SK-N-SH (cell line): ENCODE data around the gene AGBL1. TPM values are rescaled to one million over a fixed set of nuclear protein-coding genes. Genes with fewer than 3 reads are reported as not detected.
A peak's percentile ranks its signal among the peaks of the same experiment; 100 is the strongest.

ENCODE experiments used
- CTCF ChIA-PET: fragments of 300-600, 350-600 bp; formaldehyde crosslinking; extraction: SDS; loops from one replicate; lab custom pipeline; 2021; lab: Yijun Ruan, JAX
- POLR2A ChIA-PET: fragments of 350-600 bp; sonication (Branson Sonifier 250); formaldehyde crosslinking; extraction: SDS; loops from one replicate; lab custom pipeline; 2020; ENCODE audit warnings: antibody characterized with exemption, inconsistent platforms; lab: Yijun Ruan, JAX
- DNase-seq: peaks from one replicate; pipeline ENCODE4 v3.0.0; 2012
- H2AFZ ChIP-seq: fragments of 200-600 bp; sonication (generic); 2 replicates; pipeline ENCODE4 v1.8.1; 2016; ENCODE audit warnings: antibody characterized with exemption, mild to moderate bottlenecking, low read depth
- H3F3A ChIP-seq: fragments of 200-600 bp; sonication (generic); replicated peaks from 2 replicates; pipeline ENCODE3; 2016; ENCODE audit warnings: antibody characterized with exemption, mild to moderate bottlenecking; ENCODE audit not compliant: insufficient read depth
- H3K27ac ChIP-seq, 2 experiments: fragments of 200-500 bp in 1 of 2; fragments of 200-600 bp in 1 of 2; sonication (Bioruptor generic) in 1 of 2; sonication (generic), shearing (Covaris generic) in 1 of 2; 2 replicates each; pipeline versions ENCODE4 v1.5.1 to v1.6.1; 2014 to 2016; ENCODE audit warnings: low read depth in 2 of 2, inconsistent platforms in 1 of 2, low read length in 1 of 2, mild to moderate bottlenecking in 1 of 2, mixed read lengths in 1 of 2
- H3K27me3 ChIP-seq: fragments of 200-600 bp; sonication (generic), shearing (Covaris generic); 2 replicates; pipeline ENCODE4 v1.6.1; 2016; ENCODE audit warnings: mixed run types; ENCODE audit not compliant: insufficient read depth
- H3K36me3 ChIP-seq, 2 experiments: fragments of 200-500 bp in 1 of 2; fragments of 200-600 bp in 1 of 2; sonication (Bioruptor generic) in 1 of 2; sonication (generic) in 1 of 2; replicated peaks in 1 of 2; 2 replicates each; pipeline versions ENCODE3 to v1.5.1; 2014 to 2016; ENCODE audit warnings: low read length in 1 of 2, mild to moderate bottlenecking in 1 of 2; ENCODE audit not compliant: insufficient read depth in 2 of 2, control insufficient read depth in 1 of 2
- H3K4me1 ChIP-seq, 2 experiments: fragments of 200-500 bp in 1 of 2; fragments of 200-600 bp in 1 of 2; sonication (Bioruptor generic) in 1 of 2; sonication (generic), shearing (Covaris generic) in 1 of 2; 2 replicates each; pipeline versions ENCODE4 v1.5.1 to v1.6.1; 2014 to 2016; ENCODE audit warnings: low read depth in 1 of 2, low read length in 1 of 2, mixed run types in 1 of 2; ENCODE audit not compliant: insufficient read depth in 2 of 2, control insufficient read depth in 1 of 2
- H3K4me2 ChIP-seq: fragments of 200-600 bp; sonication (generic), shearing (Covaris generic); 2 replicates; pipeline ENCODE4 v1.6.1; 2017; ENCODE audit warnings: mixed run types
- H3K4me3 ChIP-seq, 2 experiments: fragments of 200-500 bp in 1 of 2; fragments of 200-600 bp in 1 of 2; sonication (Bioruptor generic) in 1 of 2; sonication (generic), shearing (Covaris generic) in 1 of 2; 2 replicates each; pipeline versions ENCODE4 v1.5.1 to v1.8.1; 2014 to 2016; ENCODE audit warnings: low read depth in 2 of 2, inconsistent platforms in 1 of 2, low read length in 1 of 2, mild to moderate bottlenecking in 1 of 2, mixed read lengths in 1 of 2, moderate library complexity in 1 of 2
- H3K79me2 ChIP-seq: fragments of 200-600 bp; sonication (generic); 2 replicates; pipeline ENCODE4 v1.8.1; 2017; ENCODE audit warnings: mild to moderate bottlenecking; ENCODE audit not compliant: insufficient read depth
- H3K9ac ChIP-seq: fragments of 200-600 bp; sonication (generic); 2 replicates; pipeline ENCODE4 v1.6.1; 2017; ENCODE audit warnings: mixed run types
- H3K9me2 ChIP-seq: fragments of 200-600 bp; sonication (generic); 2 replicates; pipeline ENCODE4 v1.6.1; 2017; ENCODE audit warnings: mixed run types
- H3K9me3 ChIP-seq: fragments of 200-600 bp; sonication (generic); 2 replicates; pipeline ENCODE4 v1.6.1; 2017; ENCODE audit warnings: mixed run types, mild to moderate bottlenecking, moderate library complexity
- H4K20me1 ChIP-seq: fragments of 200-600 bp; sonication (generic); 2 replicates; pipeline ENCODE4 v1.6.1; 2017; ENCODE audit warnings: mild to moderate bottlenecking, mixed run types; ENCODE audit not compliant: insufficient read depth
- ELF1 ChIP-seq: IDR thresholded peaks from 2 replicates; pipeline ENCODE4 v1.4.0; 2012
- EP300 ChIP-seq, 2 experiments: IDR thresholded peaks; 2 replicates each; pipeline versions ENCODE4 v1.4.0 to v1.6.1; 2012; ENCODE audit warnings: borderline replicate concordance in 1 of 2, low read depth in 1 of 2, low read length in 1 of 2
- EZH2phosphoT487 ChIP-seq: fragments of 200-600 bp; sonication (generic); IDR thresholded peaks from 2 replicates; pipeline ENCODE4 v1.6.1; 2017; ENCODE audit warnings: low read depth, mixed run types, mild to moderate bottlenecking, antibody characterized with exemption, moderate library complexity, borderline replicate concordance
- FOSL2 ChIP-seq: IDR thresholded peaks from 2 replicates; pipeline ENCODE4 v1.4.0; 2012; ENCODE audit warnings: low read depth, mild to moderate bottlenecking, moderate library complexity, borderline replicate concordance
- GABPA ChIP-seq: IDR thresholded peaks from 2 replicates; pipeline ENCODE4 v1.4.0; 2012; ENCODE audit warnings: low read depth, mild to moderate bottlenecking
- GATA2 ChIP-seq: sonication (generic); formaldehyde crosslinking; IDR thresholded peaks from 2 replicates; pipeline ENCODE4 v1.5.0; 2020; ENCODE audit warnings: mild to moderate bottlenecking, missing genetic modification reagents
- JUND ChIP-seq: IDR thresholded peaks from 2 replicates; pipeline ENCODE4 v1.4.0; 2012
- MEF2A ChIP-seq: IDR thresholded peaks from 2 replicates; pipeline ENCODE4 v1.4.0; 2012; ENCODE audit warnings: low read depth, borderline replicate concordance
- MXI1 ChIP-seq: IDR thresholded peaks from 2 replicates; pipeline ENCODE4 v1.6.1; 2012; ENCODE audit warnings: mild to moderate bottlenecking, low read depth, low read length, improper control_type of control experiment
- NFIC ChIP-seq: IDR thresholded peaks from 2 replicates; pipeline ENCODE4 v1.4.0; 2012; ENCODE audit warnings: borderline replicate concordance
- POLR2AphosphoS5 ChIP-seq: IDR thresholded peaks from 2 replicates; pipeline ENCODE4 v1.6.1; 2012; ENCODE audit warnings: low read depth, low read length
- RAD21 ChIP-seq: IDR thresholded peaks from 2 replicates; pipeline ENCODE4 v1.6.1; 2012; ENCODE audit warnings: mild to moderate bottlenecking, low read length
- RXRA ChIP-seq: IDR thresholded peaks from 2 replicates; pipeline ENCODE4 v1.4.0; 2012; ENCODE audit warnings: low read depth, mild to moderate bottlenecking, borderline replicate concordance
- SIN3A ChIP-seq: IDR thresholded peaks from 2 replicates; pipeline ENCODE4 v1.6.1; 2012; ENCODE audit warnings: low read depth, mild to moderate bottlenecking, low read length, moderate library complexity, borderline replicate concordance
- SMC3 ChIP-seq: IDR thresholded peaks from 2 replicates; pipeline ENCODE4 v1.6.1; 2012; ENCODE audit warnings: low read depth, low read length, improper control_type of control experiment
- USF2 ChIP-seq: fragments of 150-350 bp; IDR thresholded peaks from 2 replicates; pipeline ENCODE4 v1.6.1; 2017; ENCODE audit warnings: antibody characterized with exemption, low read length, low read depth, borderline replicate concordance
- YY1 ChIP-seq: IDR thresholded peaks from 2 replicates; pipeline ENCODE4 v1.4.0; 2012; ENCODE audit warnings: low read depth, mild to moderate bottlenecking
- WGBS: methylation state at CpG from one replicate; pipeline ENCODE4 v1.1.6; 2017; ENCODE audit warnings: low lambda C conversion rate; 5-methylcytosine and 5-hydroxymethylcytosine counted together
- polyA plus RNA-seq, 3 experiments: library from polyadenylated mRNA; depleted of rRNA; stranded (reverse); fragments of >200 nt; gene quantifications; 2 replicates each; pipeline ENCODE4 v1.2.3, GENCODE V29; 2012
- TF ChIP-seq, protein P1 (sequence below): IDR thresholded peaks from 2 replicates; pipeline ENCODE4 v1.4.0; 2012; ENCODE audit warnings: low read depth, borderline replicate concordance
- TF ChIP-seq, protein P2 (sequence below): IDR thresholded peaks from 2 replicates; pipeline ENCODE4 v1.4.0; 2012; ENCODE audit warnings: low read depth
- TF ChIP-seq, protein P3 (sequence below): IDR thresholded peaks from 2 replicates; pipeline ENCODE4 v1.6.1; 2012; ENCODE audit warnings: mild to moderate bottlenecking, low read depth, low read length, moderate library complexity
- TF ChIP-seq, protein P4 (sequence below): fragments of 150-350 bp; IDR thresholded peaks from 2 replicates; pipeline ENCODE4 v1.6.1; 2016; ENCODE audit warnings: mild to moderate bottlenecking, low read depth, low read length

AGBL1 gene
- polyA plus RNA-seq, 1 of the 3 experiments (the other 2 are of a cell fraction), result not detected

DNA sequence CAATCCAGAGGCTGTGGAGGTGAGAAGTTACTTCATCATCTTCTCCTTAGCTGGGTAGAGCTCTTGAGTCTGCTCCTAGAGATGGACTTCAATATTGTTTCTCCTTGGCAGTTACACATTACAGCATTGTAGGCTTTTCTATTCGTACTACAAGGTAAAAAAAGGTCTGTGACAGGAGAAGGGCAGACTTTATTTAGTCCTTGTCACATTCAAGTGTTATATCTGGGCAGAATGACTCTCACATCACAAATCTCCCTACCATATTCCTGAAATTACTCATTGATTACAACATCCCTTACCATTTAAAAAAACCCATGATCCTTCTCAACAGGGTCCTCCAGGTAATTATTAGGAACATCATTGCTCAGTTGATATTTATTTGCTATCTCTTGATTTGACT is 75.0 kb downstream of the AGBL1 start:
- Histone ChIP-seq H3K36me3 (no peaks in the 10 kb centered on the region), H3K4me2 (no peak overlapping the region), H3K79me2 (no peaks in the 10 kb centered on the region), H3F3A (peaks cover 9% of the 10 kb centered on the region), H3K27me3 (no peaks in the 10 kb centered on the region), H4K20me1 (no peaks in the 10 kb centered on the region), H3K9me3 (no peaks in the 10 kb centered on the region), H3K4me3 (no peak overlapping the region), H3K4me1 (no peaks in the 10 kb centered on the region; a peak in 1 of 4 replicates), H2AFZ (no peak overlapping the region), H3K27ac (no peak overlapping the region), H3K9ac (no peak overlapping the region), H3K9me2 (no peaks in the 10 kb centered on the region)
- WGBS, result 62% methylated on average over 1 of the region's 1 CpG
- no peak for DNase-seq
- CTCF ChIA-PET, result no interaction called here
- TF ChIP-seq, protein P1, sequence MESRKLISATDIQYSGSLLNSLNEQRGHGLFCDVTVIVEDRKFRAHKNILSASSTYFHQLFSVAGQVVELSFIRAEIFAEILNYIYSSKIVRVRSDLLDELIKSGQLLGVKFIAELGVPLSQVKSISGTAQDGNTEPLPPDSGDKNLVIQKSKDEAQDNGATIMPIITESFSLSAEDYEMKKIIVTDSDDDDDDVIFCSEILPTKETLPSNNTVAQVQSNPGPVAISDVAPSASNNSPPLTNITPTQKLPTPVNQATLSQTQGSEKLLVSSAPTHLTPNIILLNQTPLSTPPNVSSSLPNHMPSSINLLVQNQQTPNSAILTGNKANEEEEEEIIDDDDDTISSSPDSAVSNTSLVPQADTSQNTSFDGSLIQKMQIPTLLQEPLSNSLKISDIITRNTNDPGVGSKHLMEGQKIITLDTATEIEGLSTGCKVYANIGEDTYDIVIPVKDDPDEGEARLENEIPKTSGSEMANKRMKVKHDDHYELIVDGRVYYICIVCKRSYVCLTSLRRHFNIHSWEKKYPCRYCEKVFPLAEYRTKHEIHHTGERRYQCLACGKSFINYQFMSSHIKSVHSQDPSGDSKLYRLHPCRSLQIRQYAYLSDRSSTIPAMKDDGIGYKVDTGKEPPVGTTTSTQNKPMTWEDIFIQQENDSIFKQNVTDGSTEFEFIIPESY, result no peak
- no peak for TF ChIP-seq MXI1
- TF ChIP-seq RAD21, result no peak
- no peak for TF ChIP-seq ELF1
- no peak for TF ChIP-seq RXRA
- no peak for TF ChIP-seq USF2
- TF ChIP-seq GABPA, result no peak
- no peak for TF ChIP-seq SMC3
- POLR2A ChIA-PET, result no interaction called here

- Histone ChIP-seq H3K27ac (no peak overlapping the region), H3K4me2 (no peak overlapping the region), H3K4me1 (no peaks in the 10 kb centered on the region; a peak in 1 of 4 replicates), H3K9me3 (no peaks in the 10 kb centered on the region), H3K79me2 (no peaks in the 10 kb centered on the region), H3K27me3 (no peaks in the 10 kb centered on the region), H3F3A (peaks cover 11% of the 10 kb centered on the region), H3K36me3 (no peaks in the 10 kb centered on the region), H4K20me1 (no peaks in the 10 kb centered on the region), H3K9ac (no peak overlapping the region), H3K4me3 (no peak overlapping the region), H2AFZ (no peak overlapping the region), H3K9me2 (no peaks in the 10 kb centered on the region)
- CTCF ChIA-PET, result no interaction called here
- WGBS, result 45% methylated on average over 3 of the region's 3 CpGs
- DNase-seq, result no peak
- POLR2A ChIA-PET, result no interaction called here
- TF ChIP-seq, protein P2, sequence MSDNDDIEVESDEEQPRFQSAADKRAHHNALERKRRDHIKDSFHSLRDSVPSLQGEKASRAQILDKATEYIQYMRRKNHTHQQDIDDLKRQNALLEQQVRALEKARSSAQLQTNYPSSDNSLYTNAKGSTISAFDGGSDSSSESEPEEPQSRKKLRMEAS, result no peak
- TF ChIP-seq EP300 (IDR thresholded peaks at IDR 0.05; ENCODE audit: borderline replicate concordance in 1 of 2, low read depth in 1 of 2, low read length in 1 of 2), result no peak
- no peak for TF ChIP-seq MEF2A
- TF ChIP-seq, protein P3, sequence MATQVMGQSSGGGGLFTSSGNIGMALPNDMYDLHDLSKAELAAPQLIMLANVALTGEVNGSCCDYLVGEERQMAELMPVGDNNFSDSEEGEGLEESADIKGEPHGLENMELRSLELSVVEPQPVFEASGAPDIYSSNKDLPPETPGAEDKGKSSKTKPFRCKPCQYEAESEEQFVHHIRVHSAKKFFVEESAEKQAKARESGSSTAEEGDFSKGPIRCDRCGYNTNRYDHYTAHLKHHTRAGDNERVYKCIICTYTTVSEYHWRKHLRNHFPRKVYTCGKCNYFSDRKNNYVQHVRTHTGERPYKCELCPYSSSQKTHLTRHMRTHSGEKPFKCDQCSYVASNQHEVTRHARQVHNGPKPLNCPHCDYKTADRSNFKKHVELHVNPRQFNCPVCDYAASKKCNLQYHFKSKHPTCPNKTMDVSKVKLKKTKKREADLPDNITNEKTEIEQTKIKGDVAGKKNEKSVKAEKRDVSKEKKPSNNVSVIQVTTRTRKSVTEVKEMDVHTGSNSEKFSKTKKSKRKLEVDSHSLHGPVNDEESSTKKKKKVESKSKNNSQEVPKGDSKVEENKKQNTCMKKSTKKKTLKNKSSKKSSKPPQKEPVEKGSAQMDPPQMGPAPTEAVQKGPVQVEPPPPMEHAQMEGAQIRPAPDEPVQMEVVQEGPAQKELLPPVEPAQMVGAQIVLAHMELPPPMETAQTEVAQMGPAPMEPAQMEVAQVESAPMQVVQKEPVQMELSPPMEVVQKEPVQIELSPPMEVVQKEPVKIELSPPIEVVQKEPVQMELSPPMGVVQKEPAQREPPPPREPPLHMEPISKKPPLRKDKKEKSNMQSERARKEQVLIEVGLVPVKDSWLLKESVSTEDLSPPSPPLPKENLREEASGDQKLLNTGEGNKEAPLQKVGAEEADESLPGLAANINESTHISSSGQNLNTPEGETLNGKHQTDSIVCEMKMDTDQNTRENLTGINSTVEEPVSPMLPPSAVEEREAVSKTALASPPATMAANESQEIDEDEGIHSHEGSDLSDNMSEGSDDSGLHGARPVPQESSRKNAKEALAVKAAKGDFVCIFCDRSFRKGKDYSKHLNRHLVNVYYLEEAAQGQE, result no peak
- no peak for TF ChIP-seq ELF1
- no peak for TF ChIP-seq GATA2
- no peak for TF ChIP-seq SMC3
- TF ChIP-seq NFIC, result 0 out of 2 replicates have a peak, but pooled peaks have one; percentile 52
- TF ChIP-seq YY1, result no peak
- peak; percentile 36; the same call in 1 of the 2 replicates for TF ChIP-seq FOSL2
- TF ChIP-seq JUND, result peak; percentile 28; the same call in 1 of the 2 replicates
- TF ChIP-seq, protein P4, sequence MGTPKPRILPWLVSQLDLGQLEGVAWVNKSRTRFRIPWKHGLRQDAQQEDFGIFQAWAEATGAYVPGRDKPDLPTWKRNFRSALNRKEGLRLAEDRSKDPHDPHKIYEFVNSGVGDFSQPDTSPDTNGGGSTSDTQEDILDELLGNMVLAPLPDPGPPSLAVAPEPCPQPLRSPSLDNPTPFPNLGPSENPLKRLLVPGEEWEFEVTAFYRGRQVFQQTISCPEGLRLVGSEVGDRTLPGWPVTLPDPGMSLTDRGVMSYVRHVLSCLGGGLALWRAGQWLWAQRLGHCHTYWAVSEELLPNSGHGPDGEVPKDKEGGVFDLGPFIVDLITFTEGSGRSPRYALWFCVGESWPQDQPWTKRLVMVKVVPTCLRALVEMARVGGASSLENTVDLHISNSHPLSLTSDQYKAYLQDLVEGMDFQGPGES, result no peak
- TF ChIP-seq SIN3A, result no peak
- TF ChIP-seq EZH2phosphoT487, result no peak
- TF ChIP-seq POLR2AphosphoS5, result no peak
Measured at GRCh38 chr15:86155551-86155950, 75.9 kb downstream of the AGBL1 start.
